Left cardiac atrium (tissue), 4 donors: Measurements from ENCODE around the gene TMCC1. TPM values are rescaled to one million over a fixed set of nuclear protein-coding genes. Genes with fewer than 3 reads are reported as not detected.

Experiments used
- ATAC-seq, 2 donors: fragments of 200-7000 bp; cut with Tn5 transposase; one replicate each; pipeline ENCODE4 v1.9.1; 2020; ENCODE audit warnings: mild to moderate bottlenecking in 2 of 2, moderate library complexity in 2 of 2
- DNase-seq: peaks from one replicate; pipeline ENCODE4 v3.0.0-alpha.2; 2020
- intact Hi-C, 2 donors: fragments of 100-400 bp; cut with DNase I; formaldehyde crosslinking; loops; one replicate each; pipeline versions ENCODE4 v1.14.1 to v1.15.1; 2022 to 2023
- total RNA-seq, 2 donors: library from RNA; stranded (reverse); fragmentation: NEBNext Ultra II Directional; extraction: Animal tissue kit (Norgen Biotek cat#: 25700); gene quantifications; one replicate each; pipeline ENCODE4 v1.2.1, GENCODE V29; 2021
- donor health status: DM: no; HTN: yes; CAD: no.
- donor health status: DM: no; HTN: yes; CAD: no; lungs with severe emphysema.
- donor health status: DM: yes; HTN: yes; CAD: no.
- donor health status: Dilated cardiomyopathy.

The TMCC1 gene
- total RNA-seq, 2 donors from 2014 or later: 30.0 to 34.2 TPM

DNA sequence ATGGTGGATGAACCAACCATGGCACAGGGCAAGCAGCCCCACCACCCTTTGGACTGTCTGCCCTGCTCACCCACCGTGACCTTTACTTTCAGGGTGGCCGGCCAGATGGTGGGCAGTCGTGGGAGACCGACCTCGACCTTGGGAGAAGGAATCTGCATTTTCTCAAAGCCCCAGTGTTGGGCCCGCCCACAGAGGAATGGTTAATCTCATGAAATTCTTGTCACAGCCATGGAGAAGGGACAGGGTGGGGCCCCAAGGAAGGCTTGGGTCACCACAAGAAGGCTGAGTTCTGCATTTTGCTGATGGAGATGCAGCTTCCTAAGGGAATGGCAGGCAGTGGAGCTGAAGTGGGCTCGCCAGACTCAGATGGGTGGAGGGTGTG lies 290.0 kb downstream of the TMCC1 start:
- DNase-seq: no peak
- intact Hi-C loops: loop anchor here in 1 of 2 donors (5.0 kb wide), 1 partner anchor 41 kb away; no protein-coding TSS in a partner anchor

DNA sequence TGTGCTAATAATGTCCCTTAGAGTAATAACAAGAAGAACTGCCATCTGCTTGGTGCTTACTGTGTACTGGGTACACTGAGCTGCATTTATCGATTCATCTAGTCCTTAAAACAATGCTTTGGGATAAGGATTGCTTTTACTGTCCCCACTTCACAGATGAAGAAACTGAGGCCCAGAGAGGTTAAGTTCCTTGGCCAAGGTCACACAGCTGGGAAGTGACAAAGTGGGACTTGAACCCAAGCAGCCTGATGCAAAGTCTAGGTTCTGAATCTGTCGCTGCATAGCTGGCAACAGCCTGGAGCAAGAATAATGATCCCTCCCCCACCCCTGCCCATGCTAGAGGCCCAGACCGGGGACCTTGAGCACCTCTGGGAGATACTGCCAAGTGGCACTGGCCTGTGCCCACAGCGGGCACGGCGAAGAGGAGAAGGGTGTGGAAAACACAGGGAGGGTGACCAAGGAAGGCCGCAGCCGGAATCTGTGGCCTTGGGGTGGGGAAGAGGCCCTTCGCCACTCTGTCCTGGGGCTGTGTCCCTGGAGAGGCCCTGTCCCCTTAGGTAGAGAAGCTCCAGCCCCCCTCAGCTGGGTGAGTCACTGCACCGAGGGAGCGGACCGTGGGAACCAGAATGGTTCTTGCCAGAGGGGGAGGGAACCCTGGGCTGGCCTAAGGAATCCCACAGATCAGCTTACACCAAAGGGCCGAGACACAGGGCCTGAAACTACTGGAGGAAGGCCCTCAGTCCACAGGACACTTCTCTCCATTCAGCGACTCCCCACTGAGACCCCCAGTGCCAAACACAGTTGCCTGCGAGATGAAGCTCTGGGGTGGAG lies 290.6 kb downstream of the TMCC1 start:
- peak; percentile 38 to 54 for ATAC-seq
- DNase-seq: peak; percentile 86
- intact Hi-C loops: loop anchor here in 1 of 2 donors (5.0 kb wide), 1 partner anchor 41 kb away; no protein-coding TSS in a partner anchor

More for the DNA sequence above, 290.0 kb downstream of the TMCC1 start:
- no peak for ATAC-seq

DNA sequence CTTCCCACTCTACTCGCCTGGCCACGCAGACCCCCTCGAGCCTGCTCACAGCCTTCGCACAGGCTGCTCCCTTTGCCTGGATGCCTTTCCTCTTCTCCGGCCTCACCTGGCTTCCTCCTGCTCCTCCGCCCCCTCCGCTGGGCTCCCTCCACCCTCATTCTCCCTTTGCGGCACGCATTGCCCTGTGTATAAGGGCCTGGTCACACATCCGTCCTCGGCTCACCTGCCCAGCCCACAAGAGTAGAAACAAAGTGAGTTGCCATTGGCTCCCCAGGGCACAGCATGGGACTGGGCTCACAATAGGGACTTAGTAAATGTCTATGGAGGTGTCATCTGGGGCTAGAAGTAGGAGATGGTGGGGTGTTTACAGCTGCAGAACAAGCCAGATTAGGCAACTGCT lies 291.2 kb downstream of the TMCC1 start:
- intact Hi-C loops: loop anchor here in 1 of 2 donors (5.0 kb wide), 1 partner anchor 40 kb away; no protein-coding TSS in a partner anchor
- DNase-seq (no peak), ATAC-seq (no peak)

DNA sequence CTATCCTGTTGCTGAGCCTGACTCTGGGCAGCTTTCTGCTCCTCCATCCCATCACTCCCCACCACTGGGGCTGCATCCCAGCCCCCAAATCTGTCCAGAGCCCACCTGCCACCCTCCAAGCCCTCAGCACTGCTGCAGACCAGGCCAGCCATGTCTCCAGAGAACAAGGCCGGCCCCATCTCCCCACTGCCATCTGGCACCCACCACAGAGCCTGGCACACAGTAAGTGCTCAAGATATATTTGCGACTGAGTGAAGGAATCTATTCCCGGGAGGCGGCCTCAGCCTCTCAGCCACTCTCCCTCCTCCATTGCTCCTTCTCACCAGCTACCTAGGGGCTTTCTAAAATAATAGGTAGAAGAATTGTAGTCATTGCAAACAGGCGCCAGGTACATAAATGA lies 291.8 kb downstream of the TMCC1 start:
- intact Hi-C loops: loop anchor here in 1 of 2 donors (5.0 kb wide), 1 partner anchor 39 kb away; no protein-coding TSS in a partner anchor
- ATAC-seq: no peak
- no peak for DNase-seq

DNA sequence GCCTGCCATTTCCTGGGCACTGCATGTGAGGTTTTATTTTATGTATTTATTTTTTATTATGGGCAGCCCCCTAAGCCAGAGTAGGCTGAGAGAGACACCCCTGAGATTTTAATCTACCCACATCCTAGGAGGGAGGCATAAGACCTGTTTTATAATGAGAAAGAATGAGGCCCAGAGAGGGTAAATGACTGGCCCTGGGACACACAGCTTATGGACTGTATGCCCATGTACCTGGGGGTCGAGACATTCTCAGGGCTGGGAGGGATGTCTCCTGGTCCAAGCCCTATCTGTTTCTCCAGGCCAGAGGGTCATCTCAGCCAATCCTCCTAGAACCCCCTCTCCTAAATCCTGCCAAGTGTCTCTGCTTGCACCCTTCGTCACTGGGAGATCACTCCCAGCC lies 293.2 kb downstream of the TMCC1 start:
- no peak for ATAC-seq
- intact Hi-C loops: loop anchor here in 1 of 2 donors (5.0 kb wide), 1 partner anchor 38 kb away; no protein-coding TSS in a partner anchor

DNA sequence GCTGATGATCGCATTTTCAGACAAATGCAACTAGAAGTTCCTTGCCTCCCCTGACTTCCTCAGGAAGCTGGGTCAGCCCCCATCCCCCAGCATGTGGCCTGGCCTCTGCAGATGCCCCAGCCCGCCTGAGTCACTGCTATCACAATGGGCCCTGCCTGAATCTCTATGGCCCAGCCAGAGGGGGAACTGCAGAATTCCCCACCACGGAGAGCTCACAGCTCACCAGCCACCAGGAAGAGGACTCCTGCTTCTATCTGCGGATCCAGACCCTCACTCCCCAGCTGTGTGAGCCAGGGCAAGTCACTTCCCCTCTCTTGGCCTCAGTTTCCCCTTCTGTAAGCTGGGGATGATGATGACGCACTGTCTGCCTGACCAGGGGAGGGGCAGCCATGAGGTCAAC lies 293.9 kb downstream of the TMCC1 start:
- peak in 1 of 2 donors; percentile 8 for ATAC-seq
- intact Hi-C loops: loop anchor here in 1 of 2 donors (5.0 kb wide), 1 partner anchor 37 kb away; no protein-coding TSS in a partner anchor
- DNase-seq: peak; percentile 83

More for the DNA sequence above, 293.2 kb downstream of the TMCC1 start:
- no peak for DNase-seq

DNA sequence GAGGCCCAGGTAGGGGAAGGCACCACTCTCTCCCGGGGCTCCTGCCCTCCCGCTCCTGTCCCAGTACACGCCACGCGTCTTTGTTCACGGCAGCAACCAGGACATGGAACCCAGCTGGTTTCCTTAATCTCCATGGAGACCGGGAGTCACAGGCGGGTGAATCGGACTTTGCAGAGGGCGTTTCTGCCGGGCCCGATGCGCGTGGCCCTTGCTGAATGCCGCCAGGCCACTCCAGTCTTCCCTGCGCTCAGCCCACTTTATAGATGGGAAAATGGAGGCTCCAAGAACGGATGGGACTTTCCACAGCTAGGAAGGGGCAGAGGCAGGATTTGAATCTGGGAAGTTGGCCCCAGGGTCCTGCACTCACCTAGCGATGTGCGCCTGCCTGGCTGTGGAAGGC lies 294.4 kb downstream of the TMCC1 start:
- intact Hi-C loops: no loop called here
- DNase-seq (no peak), ATAC-seq (no peak)

DNA sequence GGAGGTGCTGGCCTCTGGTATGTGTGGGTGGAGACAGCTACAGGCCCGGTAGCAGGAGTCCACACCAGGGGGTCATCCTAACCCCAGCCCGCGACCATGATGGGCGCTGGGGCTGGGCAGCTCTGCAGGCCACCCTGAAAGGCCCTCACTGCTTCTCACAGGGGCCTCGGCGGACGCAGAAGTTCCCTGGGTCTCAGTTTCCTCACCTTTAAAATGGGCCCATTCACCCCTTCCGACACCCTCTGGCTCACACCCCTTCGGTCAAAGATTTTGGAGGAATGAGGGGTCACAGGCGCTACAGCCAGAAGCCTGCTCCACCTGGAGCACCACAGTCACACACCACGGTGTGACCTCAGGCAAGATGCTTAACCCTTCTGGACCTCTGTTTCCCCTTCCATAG lies 295.0 kb downstream of the TMCC1 start:
- DNase-seq: no peak
- ATAC-seq: no peak
- intact Hi-C loops: no loop called here

DNA sequence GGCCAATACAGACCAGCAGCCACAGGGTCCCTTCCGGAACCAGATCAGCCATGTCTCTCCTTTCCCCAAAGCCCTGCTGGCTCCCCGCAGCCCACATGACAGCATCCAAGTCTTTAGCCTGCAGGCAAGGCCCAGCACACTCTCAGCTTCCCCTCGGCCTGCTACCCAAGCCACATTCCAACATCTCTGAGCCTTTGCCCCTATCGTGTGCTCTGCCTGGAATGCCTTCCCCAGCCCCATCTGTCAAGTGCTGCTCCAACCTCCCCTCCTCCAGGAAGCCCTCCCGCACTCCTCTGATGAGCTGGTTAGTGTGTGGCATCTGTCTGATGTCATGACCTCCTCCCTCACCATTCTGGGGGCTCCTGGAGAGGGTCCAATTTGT lies 295.5 kb downstream of the TMCC1 start:
- intact Hi-C loops: no loop called here
- ATAC-seq (no peak), DNase-seq (no peak)

Other genes starting within 250 kb of the TMCC1 start
- gene TRH, start 81.0 kb upstream of the TMCC1 start, total RNA-seq: not detected
- under 1 TPM in 1 of 2 donors, not detected in 1; 0.68 TPM for gene ALG1L2, start 188.1 kb upstream of the TMCC1 start, total RNA-seq